SU-DHL-6 (cell line): ENCODE results near the gene PRR36.

Source experiments
- EZH2phosphoT487 ChIP-seq: fragments of 200-600 bp; sonication (generic), shearing (Covaris generic); conservative IDR thresholded peaks from 2 replicates; pipeline ENCODE4 v1.6.1; 2018; ENCODE audit warnings: mild to moderate bottlenecking, antibody characterized with exemption, low read length, moderate library complexity, mixed read lengths
- TF ChIP-seq, protein P1 (sequence below): fragments of 200-600 bp; sonication (generic); IDR thresholded peaks from one replicate; pipeline ENCODE4 v1.5.1; 2017; ENCODE audit warnings: antibody characterized with exemption, mild to moderate bottlenecking, low read length, moderate library complexity; ENCODE audit not compliant: insufficient read depth, poor library complexity, severe bottlenecking

DNA sequence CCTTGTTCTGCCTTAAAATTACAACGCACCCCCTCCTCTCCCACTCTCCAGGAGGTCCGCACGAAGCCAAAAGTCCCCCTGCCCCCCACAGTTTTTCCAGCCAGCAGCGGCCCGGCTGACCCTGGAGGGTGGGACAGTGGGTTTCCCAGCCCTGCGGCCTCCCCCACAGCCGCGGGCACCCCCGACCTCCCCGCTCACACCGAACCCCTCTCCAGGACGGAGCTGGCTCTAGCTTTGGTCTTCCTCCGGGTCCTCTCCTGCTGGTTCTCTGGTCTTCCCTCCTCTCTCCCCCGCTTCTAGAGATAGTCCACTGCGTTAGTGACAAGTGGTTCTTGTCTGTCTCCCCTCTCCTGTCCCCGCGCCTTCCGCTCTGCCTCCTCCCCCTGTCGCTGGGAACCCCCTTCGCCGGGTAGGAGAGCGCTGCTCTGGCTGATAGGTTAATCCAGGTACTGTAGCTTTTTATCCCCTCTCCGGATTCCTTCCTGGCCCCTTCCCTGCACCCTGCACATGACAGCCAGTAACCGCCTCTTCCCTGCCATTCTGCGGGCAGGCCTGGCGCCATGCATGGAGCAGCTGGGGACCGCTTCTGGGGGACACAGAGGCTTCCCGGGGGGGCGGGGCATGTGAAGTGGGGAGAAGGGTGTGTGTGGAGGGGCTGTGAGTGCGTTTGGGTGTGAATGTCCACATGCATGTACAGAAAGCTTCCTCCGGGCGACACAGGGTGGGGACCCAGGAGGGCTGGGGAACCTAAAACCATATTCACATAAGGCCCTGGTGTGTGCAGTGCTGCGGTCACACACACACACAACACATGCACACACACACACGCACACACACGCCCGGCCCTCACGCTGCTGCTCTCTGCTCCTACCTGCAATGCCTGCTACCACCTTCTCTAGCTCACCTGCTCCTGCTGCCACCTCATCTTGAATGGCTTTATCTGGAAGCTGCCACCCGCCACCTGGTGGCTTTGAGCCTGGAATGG lies 17.2 kb downstream of the PRR36 start:
- TF ChIP-seq, protein P1, sequence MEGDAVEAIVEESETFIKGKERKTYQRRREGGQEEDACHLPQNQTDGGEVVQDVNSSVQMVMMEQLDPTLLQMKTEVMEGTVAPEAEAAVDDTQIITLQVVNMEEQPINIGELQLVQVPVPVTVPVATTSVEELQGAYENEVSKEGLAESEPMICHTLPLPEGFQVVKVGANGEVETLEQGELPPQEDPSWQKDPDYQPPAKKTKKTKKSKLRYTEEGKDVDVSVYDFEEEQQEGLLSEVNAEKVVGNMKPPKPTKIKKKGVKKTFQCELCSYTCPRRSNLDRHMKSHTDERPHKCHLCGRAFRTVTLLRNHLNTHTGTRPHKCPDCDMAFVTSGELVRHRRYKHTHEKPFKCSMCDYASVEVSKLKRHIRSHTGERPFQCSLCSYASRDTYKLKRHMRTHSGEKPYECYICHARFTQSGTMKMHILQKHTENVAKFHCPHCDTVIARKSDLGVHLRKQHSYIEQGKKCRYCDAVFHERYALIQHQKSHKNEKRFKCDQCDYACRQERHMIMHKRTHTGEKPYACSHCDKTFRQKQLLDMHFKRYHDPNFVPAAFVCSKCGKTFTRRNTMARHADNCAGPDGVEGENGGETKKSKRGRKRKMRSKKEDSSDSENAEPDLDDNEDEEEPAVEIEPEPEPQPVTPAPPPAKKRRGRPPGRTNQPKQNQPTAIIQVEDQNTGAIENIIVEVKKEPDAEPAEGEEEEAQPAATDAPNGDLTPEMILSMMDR, result no peak
- no peak for TF ChIP-seq EZH2phosphoT487
